D341Med (cell line): ENCODE data around the gene SLC1A3.
A peak's percentile ranks its signal among the peaks of the same experiment; 100 is the strongest.
"Not testable (repeated sequence)": the region's sequence is repeated elsewhere in the genome, so short reads cannot be mapped to it uniquely, and the experiment has no call there.

Experiments used
- DNase-seq: peaks from one replicate; pipeline ENCODE4 v3.0.0; 2012; ENCODE audit warnings: low spot score

The SLC1A3 gene

DNA sequence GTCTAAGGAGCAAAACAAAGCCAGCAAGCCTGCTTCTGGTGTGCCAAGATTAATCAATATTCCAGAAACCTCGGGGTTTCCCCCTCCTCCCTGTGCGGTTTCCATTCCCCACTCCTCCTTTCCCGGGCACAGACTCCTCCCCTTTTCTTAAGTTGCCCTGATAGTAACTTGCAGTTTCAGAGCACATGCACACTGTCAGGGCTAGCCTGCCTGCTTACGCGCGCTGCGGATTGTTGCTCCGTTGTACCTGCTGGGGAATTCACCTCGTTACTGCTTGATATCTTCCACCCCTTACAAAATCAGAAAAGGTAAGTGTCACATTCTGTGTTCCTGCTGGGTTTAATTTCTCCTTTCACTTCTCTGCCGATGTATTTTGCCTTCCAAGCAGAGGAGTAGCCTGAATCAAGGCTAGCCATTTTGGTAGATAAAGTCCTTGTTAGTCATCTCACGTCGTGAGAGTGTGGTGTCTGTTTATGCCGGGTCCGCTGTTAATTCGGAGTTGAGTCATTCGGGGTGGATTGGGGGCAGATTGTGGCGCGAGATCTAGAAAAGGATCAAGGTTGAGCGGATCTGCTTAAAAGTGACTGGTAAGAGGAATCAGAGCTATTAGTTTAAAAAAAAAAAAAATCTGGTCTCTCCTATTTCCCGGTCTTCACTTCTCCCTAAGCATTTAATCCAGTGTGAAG lies at the start of gene SLC1A3:
Gene SLC1A3 (plus strand): TSS at position 179 of the 686 bp plus-strand sequence. CDS start 1,818 bp downstream, outside the sequence.
- peak; percentile 62 for DNase-seq

DNA sequence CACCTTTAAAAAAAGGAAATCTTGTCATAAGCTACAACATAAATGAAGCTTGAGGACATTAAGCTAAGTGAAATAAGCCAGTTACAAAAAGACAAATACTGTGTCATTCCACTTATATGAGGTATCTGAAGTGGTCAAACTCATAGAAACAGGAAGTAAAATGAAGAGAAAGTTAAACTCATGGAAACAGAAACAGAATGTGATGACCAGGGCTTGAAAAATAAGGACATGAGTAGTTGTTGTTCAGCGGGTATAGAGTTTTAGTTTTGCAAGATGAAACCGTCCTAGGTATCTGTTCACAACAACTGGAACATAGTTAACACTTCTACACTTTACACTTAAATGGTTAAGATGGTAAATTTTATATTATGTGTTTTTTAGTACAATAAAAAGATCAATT lies 47.8 kb upstream of the SLC1A3 start:
- DNase-seq: no peak

DNA sequence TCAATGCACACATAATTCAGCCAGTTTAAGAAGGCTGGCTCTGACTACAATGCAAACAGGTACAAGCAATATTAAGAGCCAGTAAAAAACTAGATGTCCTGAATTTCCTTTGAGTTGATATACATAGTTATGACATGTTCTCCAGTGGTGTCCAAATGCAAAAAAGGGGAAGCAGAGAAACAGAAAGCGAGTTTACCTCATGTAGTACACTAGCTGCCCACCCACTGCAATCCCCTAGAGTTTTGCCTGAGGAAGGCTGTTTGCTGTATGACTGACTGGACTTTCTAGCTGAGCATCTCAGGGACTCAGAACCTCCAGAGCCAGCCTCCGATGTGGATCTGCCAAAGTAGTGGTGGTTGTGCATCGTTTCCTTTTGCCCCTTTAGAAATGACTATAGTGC lies 44.8 kb upstream of the SLC1A3 start:
- DNase-seq: no peak

DNA sequence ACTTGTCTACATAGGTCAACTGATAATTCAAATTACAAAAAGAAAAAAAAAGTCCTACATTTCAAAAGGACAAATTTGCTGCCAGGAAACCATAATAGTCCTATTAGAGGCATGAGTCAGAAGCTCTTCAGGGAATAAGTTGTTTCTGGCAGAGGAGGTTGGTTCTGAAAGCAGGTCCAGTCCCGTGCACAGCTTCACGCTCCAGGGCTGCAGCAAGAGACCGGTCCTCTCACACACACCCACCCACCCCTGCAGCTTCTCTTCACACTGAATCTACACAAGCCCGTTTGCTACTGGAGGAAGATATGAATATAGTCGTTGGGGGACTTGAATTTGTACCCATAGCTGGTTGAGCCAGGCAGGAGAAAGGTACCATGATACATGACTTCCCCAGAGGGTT lies 36.9 kb upstream of the SLC1A3 start:
- no peak for DNase-seq

DNA sequence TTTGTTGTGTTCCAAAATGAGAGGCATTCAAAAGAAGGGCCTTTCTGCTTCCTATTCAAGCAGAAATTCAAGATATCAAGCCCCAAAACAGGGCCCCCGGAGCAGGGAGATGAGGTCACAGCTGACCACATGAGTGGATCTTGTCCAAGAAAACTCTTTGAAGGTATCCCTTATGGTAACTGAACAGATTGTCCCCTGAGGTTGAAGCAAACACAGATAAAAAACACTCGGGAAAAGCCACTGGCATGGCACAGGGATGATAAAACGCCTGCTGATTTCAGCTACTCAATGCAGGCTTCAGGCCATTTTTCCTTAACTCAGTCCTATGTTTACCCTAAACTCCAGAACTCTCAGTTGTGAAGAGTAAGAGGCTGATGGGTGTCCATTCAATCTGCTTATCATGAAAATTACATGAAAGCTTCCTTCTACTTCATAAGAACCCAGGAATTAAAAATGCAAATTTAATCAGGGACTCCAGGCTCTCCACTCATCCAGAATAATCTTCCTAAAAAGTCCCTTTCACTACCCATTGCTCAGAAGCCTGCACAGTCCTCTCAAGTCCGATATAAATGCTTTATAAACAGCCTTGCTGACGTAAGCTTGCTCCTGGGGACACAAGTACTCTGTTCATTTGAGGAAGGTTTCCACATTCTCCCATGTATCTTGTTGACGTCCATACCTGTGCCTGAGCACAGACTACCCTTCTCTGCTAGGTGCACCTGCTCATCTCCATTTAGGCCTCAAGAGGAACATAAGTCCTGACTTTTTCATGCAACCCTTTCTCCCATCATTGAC lies 35.9 kb upstream of the SLC1A3 start:
- no peak for DNase-seq

DNA sequence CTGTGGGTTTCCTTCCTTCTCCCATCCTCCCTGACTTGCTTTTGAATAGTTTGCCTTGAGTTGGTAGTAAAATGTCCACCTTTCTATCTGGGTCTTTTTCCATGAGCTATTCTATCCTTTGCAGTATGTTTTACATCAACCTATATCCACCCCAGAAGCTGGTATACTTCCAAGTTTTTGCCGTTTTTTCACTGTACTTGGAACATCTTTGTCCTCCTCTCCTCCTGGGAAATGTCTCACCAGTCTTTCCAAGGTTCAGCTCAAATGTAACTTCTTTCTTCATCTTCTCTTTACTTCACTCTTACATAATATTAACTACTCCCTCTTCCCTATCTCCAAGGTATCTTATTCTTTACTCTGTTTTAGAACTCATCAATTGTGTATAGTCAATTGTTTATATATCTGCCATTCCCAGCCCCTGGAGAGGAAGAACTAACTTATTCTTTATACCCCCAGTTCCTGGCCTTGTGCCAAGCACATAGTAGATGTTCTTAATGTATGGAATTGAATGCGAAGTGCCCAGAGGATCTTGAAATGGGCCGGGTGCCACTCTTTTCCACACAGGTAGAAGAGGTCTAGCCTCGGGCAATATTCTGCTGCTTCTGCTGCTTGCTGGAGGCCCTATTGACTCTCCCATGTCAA lies 34.9 kb upstream of the SLC1A3 start:
- no peak for DNase-seq

DNA sequence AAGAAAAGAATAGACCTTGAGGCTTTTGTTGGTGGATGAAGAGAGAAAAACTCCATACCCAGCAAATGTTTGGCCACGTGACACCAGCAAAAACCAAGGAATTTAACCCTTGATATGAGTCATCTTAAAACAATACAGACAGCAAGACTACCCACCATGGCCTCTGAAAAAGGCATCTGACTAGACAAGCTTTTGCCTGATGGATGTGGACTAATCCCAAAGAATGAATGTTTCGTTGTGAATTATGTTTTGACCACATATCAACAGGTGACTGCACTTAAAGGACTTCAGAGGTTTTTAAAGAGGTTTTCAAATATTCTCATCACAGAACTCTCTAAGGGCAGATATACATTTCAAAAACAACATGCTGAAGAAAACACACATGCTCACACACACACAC lies 33.0 kb upstream of the SLC1A3 start:
- no peak for DNase-seq

DNA sequence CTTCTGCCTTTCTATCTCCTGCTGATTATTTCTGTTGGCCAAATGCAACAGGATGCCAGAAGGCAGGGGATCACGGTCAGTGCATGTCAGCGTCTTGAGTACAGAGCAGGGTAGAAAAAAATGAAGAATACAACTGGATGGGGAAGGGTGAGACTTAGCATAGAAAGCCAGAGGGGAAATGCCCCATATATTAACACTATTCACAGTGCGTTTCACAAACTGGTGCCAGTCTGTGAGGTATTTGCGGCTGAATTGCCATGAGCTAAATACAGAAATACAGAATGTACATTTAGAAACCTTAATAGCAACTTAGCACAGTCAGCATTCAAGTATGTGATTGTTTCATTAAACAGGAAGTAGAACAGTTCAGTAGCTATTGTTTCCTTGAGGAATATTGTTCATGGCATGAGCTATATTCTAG lies 31.0 kb upstream of the SLC1A3 start:
- no peak for DNase-seq

DNA sequence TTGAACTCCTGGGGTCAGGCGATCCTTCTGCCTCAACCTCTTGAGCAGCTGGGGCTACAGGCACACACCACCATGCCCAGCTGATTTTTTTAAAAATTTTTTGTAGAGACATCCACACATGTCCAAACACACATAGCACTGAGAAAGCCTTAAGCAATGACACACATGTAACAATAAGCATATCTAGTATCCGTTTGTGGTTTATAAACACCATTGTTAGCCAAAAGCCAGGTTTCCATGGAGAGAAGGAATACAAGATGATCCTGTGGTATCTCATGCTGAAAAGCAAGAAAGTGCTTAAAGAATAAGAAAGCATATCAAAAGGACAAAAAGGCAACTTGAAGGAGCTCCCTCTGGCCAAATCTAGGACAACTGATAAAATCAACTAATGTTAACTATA lies 29.7 kb upstream of the SLC1A3 start:
- no peak for DNase-seq

DNA sequence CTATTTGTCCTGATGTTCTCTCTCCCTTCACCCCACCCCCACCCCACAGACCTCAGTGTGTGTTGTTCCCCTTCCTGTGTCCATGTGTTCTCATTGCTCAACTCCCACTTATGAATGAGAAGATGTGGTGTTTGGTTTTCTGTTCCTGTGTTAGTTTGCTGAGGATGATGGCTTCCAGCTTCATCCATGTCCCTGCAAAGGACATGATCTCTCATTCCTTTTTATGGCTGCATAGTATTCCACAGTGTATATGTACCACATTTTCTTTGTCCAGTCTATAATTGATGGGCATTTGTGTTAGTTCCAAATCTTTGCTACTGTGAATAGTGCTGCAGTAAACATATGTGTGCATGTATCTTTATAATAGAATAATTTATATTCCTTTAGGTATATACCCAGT lies 26.5 kb upstream of the SLC1A3 start:
- DNase-seq: not testable (repeated sequence)

DNA sequence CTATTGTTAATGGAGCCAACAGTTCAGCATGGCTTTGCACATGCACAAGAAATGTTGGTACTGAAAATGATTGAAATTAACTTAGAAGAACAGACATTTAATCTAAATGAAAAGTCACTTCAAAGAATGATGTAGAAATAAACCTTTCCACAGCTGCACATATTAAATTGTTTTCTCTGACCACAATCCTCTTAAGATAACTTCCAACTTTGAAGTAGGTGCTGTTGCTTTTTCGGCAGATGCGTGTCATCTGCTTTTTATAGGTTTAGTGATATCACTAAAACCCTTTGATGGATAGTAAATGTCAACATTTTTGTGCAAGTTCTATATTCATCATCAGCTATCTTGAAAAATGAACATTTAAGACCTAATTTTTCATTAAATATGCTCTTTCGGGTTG lies 25.3 kb upstream of the SLC1A3 start:
- no peak for DNase-seq

DNA sequence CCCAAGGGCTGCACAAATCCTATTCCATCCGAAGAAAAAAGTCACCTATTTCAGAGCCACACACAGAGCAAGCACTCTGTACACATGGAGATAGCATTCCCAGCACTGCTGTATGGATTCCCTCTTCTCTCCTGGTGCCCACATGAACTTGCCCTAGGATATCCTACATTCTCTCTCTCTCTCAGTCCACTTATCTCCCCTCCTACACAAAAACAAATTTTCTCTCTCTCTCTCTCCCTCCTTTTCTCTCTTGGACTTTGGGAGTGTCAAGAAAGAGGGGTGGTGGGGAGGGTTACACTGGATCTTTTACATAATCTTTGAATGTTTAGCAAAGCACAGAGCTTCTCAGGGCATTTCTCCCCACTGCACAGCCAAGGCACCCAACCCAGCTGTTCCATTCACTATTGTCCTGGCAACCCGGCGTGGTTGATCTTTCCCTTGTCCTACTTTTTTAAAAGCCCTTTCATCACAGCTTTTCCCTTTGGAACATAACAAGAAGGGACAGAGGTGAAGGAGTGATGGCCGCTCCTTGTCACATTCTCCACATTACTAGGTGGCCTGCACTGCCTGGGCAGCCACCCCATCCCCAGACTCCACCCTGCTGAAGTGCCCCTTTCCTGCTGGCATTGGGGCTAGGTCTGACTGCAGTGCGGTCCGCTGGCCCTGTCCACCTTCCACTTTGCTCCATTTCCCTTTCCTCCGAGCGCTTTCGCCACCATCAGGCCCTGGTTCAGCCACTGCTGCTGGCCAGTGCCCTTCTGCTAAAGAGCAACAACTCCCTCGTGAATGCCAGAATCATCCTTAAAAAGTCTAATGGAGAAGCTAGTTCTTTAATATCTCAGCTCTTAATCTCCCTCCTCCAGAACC lies 22.2 kb upstream of the SLC1A3 start:
- no peak for DNase-seq

DNA sequence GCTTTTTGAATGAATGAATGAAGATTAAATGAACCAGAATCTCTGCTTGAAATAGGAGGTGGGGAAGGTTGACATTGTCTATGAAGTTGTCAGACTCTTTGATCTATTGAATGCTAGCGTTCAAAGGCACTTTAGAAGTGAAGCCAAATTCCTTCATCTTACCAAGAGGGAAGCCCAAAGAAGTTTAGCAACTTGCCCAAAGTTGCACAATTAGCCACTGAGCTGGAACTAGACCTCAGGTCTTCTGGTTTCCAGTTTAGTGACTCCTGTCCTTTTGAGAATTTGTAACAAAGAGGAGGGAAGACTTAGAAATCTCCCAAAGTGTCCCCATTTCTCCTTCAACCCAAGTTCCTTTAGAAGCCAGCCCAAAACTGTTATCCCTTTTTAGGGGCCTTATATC lies 20.7 kb upstream of the SLC1A3 start:
- no peak for DNase-seq

DNA sequence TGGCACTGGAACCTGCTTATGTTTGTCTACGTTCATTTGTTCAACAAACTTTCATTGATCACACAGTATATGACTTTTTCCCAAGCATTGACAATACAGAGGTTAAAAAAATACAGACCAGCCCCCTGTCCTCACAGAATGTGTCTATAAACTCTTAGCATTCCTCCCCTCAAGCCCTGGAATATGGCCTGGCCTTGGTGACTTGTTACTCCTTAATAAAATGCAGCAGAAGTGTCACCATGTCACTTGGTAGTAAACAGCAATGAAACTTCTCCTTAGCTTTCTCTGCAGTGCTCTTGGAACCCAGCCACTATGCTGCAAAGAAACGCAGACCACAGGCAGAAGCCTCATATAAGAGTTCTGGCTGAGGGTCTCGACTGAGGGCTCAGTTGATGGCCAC lies 19.1 kb upstream of the SLC1A3 start:
- DNase-seq: no peak

DNA sequence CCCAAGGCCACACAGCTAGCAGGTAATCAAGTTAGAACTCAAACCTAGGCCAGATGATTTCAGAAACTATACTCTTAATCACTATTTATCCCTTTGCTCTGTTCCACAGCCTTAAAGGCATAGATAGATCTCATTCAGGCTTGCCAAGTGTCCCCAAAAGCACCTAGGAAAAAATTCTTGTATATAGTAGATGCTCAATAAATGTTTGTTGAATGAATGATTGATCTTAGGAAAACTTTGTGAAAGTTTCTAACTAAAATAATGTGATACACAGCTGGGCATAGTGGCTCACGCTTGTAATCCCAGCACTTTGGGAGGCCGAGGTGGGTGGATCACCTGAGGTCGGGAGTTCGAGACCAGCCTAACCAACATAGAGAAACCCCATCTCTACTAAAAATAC lies 16.7 kb upstream of the SLC1A3 start:
- not testable (repeated sequence) for DNase-seq

DNA sequence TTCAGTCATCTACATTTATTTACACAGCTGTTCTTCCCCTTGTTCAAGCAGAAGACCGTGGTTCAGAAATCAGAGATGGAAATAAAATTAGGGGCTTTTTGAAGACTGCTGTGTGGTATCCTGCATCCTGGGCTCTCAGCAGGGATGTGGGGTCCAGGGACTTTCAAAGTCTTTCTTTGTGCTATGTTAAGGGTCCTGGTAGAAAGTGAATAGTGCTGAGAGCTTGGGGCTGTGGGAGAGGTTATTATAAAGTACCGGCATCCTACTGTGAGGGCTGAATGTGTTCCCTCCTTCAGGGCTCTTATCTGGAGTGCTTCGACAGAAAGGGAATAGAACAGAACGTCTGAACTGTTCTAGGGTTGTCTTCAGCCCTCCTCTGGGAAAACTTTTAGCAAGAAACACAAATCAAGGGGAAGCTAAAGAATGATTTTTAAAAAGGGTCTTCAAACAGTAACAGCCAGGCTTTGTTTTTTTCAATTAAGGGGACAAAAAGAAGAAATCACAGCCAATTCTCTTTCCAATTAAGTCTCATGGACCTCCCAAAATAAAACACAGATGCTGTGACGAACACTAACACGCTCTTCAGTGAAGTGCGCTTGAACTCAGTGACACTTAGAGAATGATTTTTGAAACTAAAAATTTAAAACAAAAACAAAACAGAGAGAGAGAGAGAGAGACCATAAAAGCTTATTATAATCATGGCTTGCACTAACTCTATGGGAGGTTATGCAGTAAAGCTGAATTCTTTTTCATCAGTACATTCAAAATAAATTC lies 15.7 kb upstream of the SLC1A3 start:
- DNase-seq: no peak

DNA sequence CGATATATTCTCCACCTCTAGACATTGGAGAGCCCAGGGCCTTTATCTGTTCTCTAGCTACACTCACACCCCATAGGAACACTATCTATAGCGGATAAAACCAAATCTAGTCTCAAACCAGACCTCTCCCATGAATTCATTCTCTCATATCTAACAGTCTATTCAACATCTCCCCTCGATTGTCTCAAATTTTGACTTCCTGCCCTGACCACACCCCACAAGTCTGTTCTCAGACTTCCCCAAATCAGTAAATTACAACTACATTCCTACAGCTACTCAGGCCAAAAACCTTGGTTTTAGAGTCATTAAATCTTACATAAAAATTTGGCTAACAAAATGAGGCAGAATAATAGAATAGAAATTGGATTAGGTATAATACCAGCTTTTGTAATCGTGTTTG lies 12.5 kb upstream of the SLC1A3 start:
- no peak for DNase-seq

DNA sequence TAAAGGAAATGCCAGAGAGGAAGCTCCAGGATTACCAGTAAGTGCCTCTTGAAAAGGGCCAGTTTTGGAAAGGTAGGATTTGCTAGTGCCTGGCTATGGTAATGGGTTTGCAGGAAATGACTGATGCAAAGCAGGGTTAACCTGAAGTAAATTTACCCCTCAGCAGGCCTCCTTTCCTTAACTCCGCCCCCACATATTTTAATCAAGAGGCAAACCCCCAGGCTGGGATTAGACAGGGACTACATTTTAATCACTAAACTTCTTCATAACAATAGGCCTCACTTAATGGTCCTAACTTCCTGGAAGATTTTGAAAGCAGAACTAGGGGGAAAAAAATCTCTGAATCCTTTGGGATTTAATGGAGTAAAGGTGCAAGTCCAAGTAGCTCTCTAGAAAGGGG lies 10.2 kb upstream of the SLC1A3 start:
- DNase-seq: no peak

DNA sequence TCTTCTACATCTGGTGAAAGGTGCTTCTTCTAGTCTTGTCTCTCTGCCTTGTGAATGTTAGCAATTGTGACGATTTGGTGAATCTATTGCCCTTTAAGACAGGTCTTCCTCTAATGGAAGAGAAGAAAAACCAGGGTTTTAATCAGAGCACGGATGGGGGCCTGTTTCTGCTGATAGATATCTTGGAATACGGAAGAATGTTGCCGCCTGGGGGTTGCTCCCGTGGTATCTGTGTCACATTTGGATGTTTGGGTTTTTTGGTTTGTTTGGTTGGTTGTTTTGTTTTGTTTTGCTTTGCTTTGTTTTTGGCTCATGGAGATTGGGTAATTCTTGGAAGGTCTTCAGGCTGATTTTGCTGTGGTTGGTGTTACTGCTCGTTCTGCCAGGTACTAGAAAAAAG lies 9.7 kb upstream of the SLC1A3 start:
- no peak for DNase-seq

DNA sequence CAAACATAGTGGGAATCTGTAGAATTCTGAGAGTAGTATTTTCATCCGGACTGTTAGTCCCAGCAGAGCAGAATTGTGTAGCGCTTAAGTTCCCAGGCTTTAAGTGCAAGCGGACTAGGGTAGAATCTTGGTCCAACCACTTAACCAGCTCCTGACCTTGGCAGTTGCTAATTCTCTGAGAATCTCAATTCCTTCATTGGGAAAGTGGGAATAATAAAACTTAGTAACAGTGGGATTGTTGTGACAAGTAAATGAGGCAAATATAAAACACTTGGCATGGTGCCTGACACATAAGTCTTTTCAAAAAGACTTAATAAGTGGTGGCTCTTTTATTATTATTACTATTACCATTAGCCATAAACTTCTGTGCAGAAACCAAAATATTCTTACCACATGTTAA lies 8.4 kb upstream of the SLC1A3 start:
- DNase-seq: no peak

DNA sequence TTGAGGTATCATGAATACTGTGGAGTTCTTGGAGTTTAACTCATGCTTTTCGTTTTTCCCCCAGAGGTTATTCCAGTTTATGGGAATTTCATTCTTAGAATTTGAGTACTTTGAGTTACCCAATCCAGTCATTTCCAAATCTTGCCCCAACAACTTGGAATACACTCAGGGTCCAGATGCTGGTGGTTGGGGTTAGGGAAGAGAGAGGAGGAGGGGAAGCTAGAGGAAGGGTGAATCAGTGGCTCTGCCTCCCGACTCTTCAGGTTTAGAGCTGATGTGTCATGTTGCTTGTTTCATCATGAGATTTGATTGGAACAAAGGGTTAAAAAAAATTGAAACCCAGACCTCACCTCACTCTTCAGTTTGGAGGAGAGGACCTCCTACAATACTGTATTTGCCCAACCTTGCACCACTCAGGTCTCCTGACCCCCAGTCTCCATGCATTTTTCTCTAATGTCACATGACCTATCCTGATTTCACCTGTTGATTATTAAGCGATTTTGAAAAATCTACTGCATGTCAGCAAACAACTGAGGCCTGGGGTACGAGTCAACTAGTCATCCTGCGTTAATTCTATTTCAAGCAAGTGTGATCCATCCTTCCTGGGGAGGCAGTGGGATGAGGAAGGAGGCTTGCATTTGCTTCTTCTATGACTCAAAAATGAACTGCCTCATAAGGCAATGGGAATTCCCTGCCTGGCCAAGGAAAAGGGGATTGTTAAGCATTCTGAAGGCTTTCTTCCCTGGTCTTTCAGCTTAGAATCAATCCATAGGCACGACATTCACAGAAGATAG lies 6.2 kb upstream of the SLC1A3 start:
- no peak for DNase-seq
